GM21381 (cell line): ENCODE measurements around the gene CDC37.
"Not testable (repeated sequence)": the region's sequence is repeated elsewhere in the genome, so short reads cannot be mapped to it uniquely, and the experiment has no call there.

Experiments
- ATAC-seq: cut with Tn5 transposase; IDR thresholded peaks from one replicate; pipeline ENCODE4 v1.9.1; 2021; ENCODE audit warnings: mild to moderate bottlenecking, moderate library complexity; ENCODE audit not compliant: unreplicated experiment

Gene CDC37

GRCh38 chr19:10420444-10421239 is 17.3 kb upstream of the CDC37 start, which contains the start of gene PDE4A:
PDE4A (plus strand) TSS chr19:10420538; CDS start chr19:10420765, 227 bp downstream.
- ATAC-seq, result no peak

GRCh38 chr19:10419646-10420443 is 16.5 kb upstream of the CDC37 start:
- ATAC-seq, result no peak

GRCh38 chr19:10419200-10419645 is 15.9 kb upstream of the CDC37 start:
- ATAC-seq, result no peak

GRCh38 chr19:10418485-10419199 is 15.3 kb upstream of the CDC37 start:
- no peak for ATAC-seq

- no peak for ATAC-seq
Observed at GRCh38 chr19:10418235-10418484, 14.8 kb upstream of the CDC37 start.

GRCh38 chr19:10417541-10418234 is 14.3 kb upstream of the CDC37 start:
- ATAC-seq, result no peak

- peak; percentile 45 for ATAC-seq
Observed at GRCh38 chr19:10416380-10417257, 13.3 kb upstream of the CDC37 start.

- no peak for ATAC-seq
Observed at GRCh38 chr19:10416083-10416379, 12.7 kb upstream of the CDC37 start.

- ATAC-seq, result peak; percentile 58
Observed at GRCh38 chr19:10412257-10412977, 9.1 kb upstream of the CDC37 start.

- ATAC-seq, result not testable (repeated sequence)
Observed at GRCh38 chr19:10411224-10411623, 7.9 kb upstream of the CDC37 start.

- ATAC-seq, result no peak
Observed at GRCh38 chr19:10408511-10409283, 5.4 kb upstream of the CDC37 start.

- ATAC-seq, result no peak
Observed at GRCh38 chr19:10407096-10407495, 3.8 kb upstream of the CDC37 start.

GRCh38 chr19:10406191-10406590 is 2.8 kb upstream of the CDC37 start:
- ATAC-seq, result no peak

- no peak for ATAC-seq
Observed at GRCh38 chr19:10404888-10405820, 1.8 kb upstream of the CDC37 start.

GRCh38 chr19:10402441-10403038 is 802 bp downstream of the CDC37 start:
- ATAC-seq, result no peak

GRCh38 chr19:10399878-10400277 is 3.5 kb downstream of the CDC37 start:
- ATAC-seq, result no peak

GRCh38 chr19:10399340-10399739 is 4.0 kb downstream of the CDC37 start:
- ATAC-seq, result not testable (repeated sequence)
